NCI-H2227 treated with DMSO at 0.1 percent for 48 hours (cell line): Measurements from ENCODE around the gene PROS1.
"Not testable (repeated sequence)": the region's sequence is repeated elsewhere in the genome, so short reads cannot be mapped to it uniquely, and the experiment has no call there.

Source experiments
- DNase-seq: peaks from one replicate; lab custom pipeline; 2025; lab: John Stamatoyannopoulos, UW

The PROS1 gene

DNA sequence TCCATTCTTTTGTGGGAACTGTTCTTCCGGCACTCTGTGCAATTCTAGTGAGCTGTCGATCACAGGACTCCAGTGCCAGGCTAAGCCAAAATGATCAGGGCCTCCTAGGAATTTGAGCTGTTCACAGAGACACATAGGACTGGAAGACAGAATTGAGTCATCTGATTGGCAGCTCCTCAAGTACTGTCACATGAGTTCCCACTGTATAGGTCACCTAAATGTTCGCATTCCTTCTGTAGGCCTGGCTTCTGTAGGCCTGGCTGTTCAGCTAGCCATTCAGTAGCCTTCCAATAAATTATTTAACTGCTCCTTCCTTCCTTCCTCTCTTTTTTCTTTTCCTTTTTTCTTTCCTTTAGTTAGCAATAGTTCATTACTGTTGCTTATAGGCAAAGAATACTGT lies 4.3 kb downstream of the PROS1 start:
- no peak for DNase-seq

DNA sequence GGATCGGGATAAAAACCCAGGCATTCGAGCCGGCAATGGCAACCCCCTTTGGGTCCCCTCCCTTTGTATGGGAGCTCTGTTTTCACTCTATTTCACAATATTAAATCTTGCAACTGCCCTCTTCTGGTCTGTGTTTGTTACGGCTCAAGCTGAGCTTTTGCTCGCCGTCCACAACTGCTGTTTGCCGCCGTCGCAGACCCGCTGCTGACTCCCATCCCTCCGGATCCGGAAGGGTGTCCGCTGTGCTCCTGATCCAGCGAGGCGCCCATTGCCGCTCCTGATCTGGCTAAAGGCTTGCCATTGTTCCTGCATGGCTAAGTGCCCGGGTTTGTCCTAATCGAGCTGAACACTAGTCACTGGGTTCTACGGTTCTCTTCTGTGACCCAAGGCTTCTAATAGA lies 8.6 kb downstream of the PROS1 start:
- not testable (repeated sequence) for DNase-seq

DNA sequence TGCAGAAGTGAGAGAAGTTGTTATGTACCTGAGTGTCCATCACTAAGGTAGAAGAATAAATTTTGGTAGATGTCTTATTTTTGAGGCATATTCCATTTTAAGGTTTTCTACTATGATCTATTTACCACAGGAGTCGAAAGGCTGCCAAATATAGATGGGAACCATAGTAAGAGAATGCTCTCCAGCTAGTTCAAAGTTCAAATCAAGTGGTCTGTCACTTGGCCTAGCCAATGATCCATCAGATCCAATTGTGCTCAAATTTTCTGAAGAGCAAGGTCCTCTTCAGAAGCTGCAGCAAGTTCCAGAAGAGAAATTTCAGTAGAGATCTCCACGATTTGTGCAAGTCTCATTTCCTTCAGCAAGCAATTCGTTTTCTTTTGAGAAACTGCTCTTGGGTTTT lies 10.9 kb downstream of the PROS1 start:
- no peak for DNase-seq

GRCh38 chr3:93961489-93961888 lies 12.2 kb downstream of the PROS1 start:
- DNase-seq = no peak

- DNase-seq = no peak
Measured at GRCh38 chr3:93961026-93961425, 12.7 kb downstream of the PROS1 start.

- not testable (repeated sequence) for DNase-seq
Measured at GRCh38 chr3:93949958-93950357, 23.7 kb downstream of the PROS1 start.

- not testable (repeated sequence) for DNase-seq
Measured at GRCh38 chr3:93937485-93937884, 36.2 kb downstream of the PROS1 start.

GRCh38 chr3:93936549-93936948 lies 37.1 kb downstream of the PROS1 start:
- no peak for DNase-seq

DNA sequence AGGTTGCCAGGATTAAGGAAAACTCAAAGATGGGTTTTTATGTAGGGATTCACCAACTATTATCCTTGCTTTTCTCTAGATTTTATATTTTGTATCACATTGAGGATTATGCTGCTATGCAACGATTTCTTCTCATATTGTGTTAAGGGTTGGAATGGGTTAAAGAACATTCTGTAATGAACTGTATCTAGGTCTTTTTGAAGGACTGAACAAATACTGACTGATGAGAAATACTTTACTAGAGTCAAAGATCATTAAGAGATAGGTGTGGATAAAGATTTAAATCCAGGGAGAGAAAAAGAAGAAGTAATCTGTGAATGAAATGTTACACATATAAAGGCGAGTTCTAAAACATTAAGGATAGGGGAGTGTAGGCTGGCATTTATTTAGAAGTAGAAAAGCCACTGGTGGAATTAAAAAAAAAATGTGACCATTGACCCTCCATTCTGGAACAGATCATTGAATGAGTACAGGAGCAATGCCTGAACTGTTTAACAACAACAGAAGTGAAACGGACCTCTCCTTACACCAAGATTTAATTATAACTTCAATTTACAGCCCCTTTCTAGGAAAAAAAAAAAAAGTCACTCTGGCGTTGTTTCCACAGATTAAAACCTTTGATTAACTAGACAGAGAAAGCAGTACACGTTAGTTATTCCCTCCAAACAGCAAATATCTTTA lies 39.2 kb downstream of the PROS1 start:
- no peak for DNase-seq

DNA sequence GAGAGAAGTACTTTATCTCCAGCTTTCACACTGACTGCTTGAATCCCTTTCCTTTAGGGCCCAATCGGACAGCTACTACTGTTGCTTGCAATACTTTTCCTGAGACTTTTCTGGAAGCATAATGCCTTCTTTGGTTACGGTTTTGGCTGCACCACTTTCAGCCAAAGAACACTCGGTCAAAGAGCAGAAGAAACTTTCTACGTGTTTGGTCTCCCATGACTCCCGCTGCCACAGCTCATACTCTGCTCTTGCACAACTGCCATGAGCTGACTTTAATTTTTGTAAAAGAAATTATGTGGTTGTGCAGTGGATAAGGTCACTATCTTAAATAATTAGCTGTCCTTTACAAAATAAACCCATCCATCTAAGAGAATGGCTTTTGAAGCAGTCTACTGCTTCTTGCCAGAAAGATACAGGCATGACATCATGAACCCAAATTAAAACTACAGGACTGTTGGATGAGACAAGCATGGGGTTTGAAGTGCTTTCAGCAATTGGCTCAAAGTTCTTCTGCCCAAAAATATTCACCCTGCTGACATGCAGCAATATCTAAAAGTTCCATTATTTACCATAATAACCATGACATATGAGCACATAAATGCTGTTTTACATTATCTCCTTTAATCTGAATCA lies 42.0 kb downstream of the PROS1 start:
- no peak for DNase-seq

DNA sequence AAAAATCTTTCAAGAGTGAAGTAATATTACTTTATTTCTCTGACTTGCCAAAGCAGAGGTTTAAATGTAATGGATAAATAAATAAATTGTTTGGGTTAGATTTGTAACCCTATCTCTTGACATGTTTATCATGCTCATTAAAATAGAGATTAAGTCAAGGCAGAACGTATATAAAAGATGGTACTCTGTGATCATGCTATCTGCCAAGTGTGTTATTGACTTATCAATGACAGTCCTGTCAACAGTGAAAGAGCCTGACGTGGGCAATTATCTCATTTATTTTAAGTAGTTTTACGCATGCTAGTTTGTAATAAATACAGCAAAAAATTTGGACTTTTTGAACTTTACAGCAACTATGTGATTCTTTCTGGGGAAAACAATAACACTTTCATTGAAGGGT lies 43.7 kb downstream of the PROS1 start:
- no peak for DNase-seq

DNA sequence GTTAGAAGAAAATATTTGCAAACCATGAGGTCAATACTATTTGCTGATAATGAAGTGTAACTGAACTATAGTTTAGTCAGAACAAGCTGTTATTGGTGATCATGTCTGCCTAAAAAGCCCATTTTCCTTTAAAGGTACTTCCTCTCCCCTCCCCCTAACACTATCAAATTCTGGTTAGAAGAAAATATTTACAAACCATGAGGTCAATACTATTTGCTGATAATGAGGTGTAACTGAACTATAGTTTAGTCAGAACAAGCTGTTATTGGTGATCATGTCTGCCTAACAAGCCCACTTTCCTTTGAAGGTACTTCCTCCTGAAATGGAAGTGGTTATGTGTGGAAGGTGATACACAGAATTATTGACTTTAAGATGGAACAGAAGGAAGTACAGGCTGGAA lies 46.9 kb downstream of the PROS1 start:
- no peak for DNase-seq

GRCh38 chr3:93924491-93924890 lies 49.2 kb downstream of the PROS1 start:
- DNase-seq = no peak

DNA sequence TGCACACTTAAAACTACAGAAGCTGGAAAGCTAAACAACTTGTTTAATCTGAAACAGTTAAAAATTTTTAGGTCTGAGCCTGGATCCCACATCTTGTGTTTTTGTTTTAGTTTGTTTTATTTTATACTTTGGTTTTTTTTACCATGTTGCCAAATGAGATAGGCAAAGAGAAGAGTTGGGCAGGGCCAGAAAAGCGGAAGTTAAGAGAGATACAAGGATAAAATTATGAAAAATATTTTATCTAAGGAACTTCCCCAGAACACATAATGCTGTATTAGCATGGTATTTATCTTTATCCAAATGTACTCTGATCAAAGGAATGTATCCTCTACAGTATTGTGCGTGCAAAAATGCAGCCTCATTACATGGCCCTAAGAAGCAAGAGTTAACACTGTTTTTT lies 50.7 kb downstream of the PROS1 start:
- DNase-seq = no peak

DNA sequence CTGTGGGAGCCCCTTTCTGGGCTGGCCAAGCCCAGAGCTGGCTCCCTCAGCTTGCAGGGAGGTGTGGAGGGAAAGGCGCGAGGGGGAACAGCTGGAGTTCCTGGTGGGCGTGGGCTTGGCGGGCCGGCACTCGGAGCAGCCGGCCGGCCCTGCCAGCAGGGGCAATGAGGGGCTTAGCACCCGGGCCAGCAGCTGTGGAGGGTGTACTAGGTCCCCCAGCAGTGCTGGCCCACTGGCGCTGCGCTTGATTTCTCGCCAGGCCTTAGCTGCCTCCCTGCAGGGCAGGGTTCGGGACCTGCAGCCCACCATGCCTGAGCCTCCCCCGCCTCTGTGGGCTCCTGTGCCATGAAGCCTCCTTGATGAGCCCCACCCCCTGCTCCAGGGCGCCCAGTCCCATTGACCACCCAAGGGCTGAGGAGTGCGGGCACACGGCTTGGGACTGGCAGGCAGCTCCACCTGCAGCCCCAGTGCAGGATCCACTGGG lies 56.1 kb downstream of the PROS1 start:
- DNase-seq = not testable (repeated sequence)

DNA sequence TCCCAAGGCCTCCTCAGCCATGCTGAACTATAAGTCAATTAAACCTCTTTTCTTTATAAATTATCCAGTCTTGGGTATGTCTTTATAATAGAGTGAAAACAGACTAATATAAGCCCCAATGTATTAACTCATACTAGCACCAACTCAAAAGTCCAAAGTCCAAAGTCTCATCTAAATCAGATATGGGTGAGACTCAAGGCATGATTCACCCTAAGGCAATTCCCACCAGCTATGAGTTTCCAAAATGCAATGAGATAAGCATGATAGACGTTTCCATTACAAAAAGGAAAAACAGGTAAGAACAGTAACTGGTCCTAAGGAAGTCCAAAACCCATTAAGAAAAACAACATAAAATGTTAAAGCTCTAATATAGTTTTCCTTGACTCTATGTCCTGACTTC lies 60.1 kb downstream of the PROS1 start:
- DNase-seq = not testable (repeated sequence)

DNA sequence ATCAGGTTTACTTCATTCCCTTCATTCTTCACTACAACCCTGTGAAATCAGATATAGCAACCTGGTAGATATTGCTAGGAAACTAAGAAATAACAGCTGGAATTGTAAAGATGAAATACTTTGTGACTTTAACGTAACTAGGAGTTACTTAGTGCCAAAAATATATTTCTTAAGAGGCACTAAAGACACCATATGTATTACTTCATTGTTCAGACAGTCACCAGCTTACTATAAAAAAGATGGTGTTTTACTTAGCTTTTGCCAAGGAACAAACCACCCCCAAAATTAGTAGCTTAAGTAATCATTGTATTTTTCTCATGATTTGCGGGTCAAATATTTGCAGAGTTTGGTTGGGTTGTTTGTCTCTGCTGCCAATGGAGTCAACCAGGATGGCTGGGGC lies 62.5 kb downstream of the PROS1 start:
- no peak for DNase-seq

DNA sequence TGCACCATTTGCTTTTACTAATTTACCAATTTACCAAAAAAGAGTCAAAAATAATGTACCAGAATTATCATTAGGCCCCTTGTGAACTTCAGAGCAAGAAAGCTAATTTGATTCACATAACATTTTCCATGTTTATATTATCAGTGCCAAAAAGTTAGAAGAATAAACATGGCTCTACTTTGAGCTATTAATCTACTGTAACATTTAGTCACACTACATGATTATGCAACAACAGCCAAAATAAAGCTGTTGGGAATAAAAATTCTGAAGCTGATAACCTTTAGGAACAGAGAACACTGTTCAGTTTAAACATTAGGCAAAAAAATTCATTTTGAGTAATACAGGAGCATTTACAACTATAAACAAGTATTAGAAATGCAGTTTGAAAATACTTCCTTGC lies 63.6 kb downstream of the PROS1 start:
- DNase-seq = no peak

DNA sequence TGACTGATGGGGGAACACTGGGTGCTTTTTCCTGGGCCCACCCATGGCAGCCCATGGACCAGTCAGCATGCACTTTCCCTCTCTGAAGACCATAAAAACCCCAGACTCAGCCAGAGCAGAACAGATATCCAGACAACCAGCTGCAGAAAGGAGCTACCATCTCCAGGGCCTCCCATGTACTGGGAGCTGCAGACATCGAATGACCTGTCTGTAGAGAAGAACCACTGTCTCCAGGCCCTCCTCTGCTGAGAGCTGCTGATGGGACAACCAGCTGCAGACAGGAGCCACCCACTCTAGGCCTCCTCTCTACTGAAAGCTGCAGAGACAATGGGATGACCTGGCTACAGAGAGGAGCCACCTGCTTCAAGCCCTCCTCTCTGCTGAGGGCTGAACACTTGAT lies 66.6 kb downstream of the PROS1 start:
- no peak for DNase-seq

DNA sequence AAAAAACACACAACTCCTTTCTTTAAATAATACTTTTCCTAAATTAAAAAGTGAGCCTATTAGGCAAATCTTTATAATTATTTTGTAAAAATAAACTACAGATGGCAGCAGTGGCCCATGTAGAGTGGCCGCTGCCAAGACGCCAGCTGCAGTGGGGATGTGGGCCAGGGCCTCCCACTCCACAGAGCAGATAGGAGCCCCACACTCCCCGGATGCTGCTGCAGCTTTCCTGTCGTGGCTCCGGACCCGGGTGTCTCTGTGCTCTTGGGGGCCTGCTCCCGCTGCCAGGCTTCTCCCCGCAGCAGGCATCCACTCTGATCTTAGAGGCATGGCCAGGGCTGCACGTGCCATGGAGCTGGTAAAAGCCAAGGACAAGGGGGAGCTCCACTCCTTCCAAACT lies 67.5 kb downstream of the PROS1 start:
- DNase-seq = no peak

DNA sequence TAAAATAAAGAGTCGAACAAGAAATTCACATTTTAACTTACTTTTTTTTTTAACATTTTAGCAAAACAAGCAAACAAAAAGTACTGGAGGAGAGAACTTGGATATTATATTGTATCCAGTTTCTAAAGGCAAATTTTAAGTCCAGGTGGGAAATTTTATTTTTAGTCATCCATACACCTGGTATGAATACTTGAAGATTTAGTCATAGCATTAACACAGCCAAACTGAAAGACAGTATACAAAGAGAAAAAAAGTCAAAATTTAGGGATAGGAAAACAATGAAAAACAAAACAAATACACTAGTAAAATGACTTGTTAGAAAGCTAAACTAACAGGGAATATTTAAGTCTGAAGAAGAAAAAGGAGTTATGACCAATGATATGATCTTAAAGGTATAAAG lies 69.1 kb downstream of the PROS1 start:
- DNase-seq = no peak

DNA sequence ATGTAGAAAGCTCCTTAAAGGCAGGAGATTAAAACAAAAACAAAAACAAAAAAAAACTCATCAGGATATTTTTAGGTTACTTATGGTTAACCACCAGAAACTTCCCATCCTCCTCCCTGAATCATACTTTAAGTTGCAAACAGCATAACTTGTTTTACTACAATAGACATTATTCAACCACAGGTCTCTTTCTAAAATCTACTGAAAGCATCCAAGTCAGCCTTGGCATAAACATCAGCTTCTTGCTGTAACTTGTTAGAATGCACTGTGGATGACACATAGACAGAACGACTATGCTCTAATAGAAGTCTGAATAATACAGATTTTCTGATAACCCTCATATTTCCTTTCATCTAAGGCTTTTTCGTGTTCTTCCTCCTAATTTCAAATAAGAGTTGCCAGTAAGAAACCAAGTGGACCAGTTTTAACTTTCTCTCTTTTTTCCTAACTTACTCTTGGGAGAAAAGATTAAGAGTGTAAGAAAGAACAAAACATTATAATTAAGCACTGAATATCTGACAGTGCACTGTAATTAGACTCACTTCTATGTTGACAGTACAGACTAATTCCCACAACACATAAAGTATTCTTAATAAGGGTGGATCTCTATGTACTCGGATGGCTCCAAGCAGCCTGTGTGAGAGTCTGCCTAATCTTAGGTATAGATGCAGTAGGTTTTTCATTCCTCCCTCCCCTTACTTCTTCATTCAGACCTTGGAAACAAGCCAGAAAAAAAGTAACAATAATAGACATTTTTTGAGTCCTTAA lies 95.3 kb downstream of the PROS1 start:
- DNase-seq = not testable (repeated sequence)

DNA sequence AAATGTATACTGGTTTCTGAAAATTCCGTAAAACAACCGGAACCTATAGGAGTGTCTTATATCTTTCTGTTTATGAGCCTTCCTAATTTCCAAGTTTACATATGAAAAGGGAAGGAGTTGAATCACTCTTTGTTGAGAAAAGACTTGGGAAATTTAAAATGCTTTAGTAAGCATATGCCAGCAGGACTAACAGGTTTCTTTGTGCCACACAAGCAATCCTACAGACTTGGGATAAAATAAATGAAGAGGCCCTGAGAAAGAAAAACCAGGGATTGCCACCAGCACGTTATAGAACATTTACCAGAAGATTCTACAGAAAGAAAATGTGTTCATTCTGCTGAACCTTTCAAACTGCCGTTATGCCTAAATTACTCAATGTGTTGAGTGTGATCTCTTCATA lies 96.3 kb downstream of the PROS1 start:
- not testable (repeated sequence) for DNase-seq
